Ammon's horn (tissue), 1 donor: ENCODE results near the gene R3HDM4.
A peak's percentile ranks its signal among the peaks of the same experiment; 100 is the strongest.
"Not testable (repeated sequence)": the region's sequence is repeated elsewhere in the genome, so short reads cannot be mapped to it uniquely, and the experiment has no call there.

Experiments
- DNase-seq: peaks from one replicate; pipeline ENCODE4 v3.0.0-alpha.2; 2016; ENCODE audit warnings: low spot score

The R3HDM4 gene

DNA sequence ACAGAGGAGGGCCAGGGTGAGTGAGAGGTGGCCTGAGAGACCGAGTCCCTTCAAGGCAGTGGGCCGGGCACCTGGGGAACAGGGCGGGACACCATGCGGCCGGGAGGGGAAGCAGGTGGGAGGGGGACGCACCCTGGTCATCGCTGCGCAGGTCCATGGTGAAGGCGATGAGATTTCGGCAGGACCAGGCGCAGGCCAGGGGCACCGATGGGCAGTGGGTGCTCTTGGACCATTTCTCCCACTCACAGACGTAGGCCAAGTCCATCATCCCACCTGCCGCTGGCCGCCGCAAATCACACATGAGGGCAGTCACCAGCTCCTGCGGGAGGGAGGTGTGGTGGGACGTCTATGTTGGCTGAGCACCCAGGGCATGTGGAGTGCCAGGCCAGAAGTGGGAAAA, 22.2 kb downstream of the R3HDM4 start:
- no peak for DNase-seq

GRCh38 chr19:889662-890295, 23.2 kb downstream of the R3HDM4 start:
- no peak for DNase-seq

DNA sequence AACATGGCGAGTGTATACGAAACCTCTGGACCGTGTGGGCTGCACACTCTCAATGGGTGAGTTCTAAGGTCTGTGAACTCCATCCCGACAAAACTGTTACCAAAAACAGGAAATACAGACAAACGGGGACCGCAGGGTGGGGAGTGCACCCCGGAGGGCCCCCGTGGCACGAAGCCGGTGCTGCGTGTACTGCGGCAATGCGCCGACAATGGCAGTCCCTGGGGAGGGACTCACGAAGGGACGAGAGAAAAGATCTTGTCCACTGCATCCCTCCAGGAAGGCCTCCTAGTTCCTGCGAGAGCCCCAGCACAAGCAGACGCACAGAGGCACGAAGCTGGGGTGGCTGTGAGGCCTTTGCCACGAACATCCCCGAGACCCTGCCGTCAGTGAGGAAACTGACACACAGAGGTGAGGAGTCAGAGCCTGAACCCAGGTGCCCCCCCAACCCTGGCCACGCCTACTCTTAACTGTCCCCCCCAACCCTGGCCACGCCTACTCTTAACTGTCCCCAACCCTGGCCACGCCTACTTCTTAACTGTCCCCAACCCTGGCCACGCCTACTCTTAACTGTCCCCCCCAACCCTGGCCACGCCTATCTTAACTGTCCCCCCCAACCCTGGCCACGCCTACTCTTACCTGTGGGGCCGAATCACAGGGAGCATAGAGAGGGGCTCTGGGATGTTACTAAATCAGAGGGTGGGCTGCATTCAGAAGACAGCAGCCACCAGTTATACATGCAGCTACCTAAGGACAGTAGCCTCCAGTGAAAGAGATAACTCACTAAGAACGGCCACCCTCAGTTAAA, 24.2 kb downstream of the R3HDM4 start:
- DNase-seq: no peak

DNA sequence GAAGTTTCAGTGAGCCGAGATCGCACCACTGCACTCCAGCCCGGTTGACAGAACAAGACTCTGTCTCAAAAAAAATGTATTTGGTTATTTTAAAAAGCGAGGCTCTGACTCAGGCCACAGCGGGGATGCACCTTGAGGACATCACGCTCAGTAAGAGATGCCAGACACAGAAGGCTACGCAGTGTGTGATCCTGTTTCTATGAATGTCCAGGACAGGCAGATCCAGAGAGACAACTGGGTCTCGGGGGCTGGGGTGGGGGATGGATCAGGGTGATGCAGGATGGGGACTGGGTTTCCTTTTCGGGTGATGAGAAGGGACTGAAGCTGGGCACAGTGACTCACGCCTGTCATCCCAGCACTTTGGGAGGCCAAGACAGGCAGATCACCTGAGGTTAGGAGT, 25.4 kb downstream of the R3HDM4 start:
- no peak for DNase-seq

- no peak for DNase-seq
Measured at GRCh38 chr19:887072-887471, 25.9 kb downstream of the R3HDM4 start.

DNA sequence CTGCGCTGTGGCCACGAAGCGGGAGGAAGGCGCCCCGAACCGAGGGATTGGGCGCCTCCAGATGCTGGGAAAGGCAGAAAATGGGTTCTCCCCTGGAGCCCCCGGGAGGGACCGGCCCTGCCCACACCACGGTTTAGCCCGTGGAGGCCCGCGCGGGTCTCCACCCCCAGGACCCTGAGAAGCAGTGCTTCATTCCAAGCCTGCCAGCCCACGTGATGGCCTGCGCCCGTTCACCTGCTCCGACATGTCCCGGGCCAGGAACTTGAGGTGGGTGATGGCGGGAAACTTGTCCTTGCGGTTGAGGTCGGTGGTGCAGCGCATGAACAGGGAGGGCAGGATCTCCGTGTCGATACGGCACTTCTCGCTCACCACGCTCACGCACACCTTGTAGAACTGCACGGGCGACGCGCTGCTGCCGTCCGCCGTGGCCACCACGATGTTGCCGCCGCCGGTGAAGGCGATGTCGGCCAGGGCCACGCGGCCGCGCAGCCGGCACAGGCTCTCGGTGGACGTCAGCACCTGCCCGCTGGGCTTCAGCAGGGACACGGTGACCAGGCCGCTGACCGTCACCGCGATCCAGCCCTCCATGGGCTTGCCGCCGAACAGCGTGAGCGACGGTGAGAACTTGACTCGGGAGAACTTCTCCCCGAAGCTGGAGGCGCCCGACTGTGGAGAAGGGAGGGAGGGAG, 27.3 kb downstream of the R3HDM4 start:
- DNase-seq: no peak

GRCh38 chr19:884420-885211, 28.4 kb downstream of the R3HDM4 start:
- no peak for DNase-seq

DNA sequence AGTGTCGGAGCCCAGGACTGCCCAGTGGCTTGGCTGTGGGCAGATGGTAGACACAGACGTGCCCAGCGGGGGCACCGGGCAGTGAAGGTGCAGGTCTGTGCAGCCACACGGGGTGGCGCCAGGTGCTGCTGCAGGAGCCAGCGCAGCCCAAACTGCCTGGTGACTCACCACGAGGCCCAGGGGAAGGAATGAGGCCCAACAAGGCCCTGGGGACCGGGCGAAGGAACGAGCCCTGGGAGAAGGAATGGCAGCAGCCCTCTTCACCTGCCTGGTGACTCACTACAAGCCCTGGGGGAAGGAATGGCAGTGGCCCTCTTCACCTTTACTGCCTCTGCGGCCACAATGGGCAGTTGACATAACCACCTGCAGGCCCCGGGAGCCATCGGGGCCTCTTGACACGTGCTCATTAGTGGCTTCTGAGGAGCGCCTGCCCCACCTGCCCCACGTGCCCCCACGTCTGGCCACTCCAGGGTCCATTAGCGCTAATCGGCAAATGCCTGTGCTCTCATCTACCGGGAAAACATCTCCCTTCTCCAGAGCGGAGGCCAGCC, 29.3 kb downstream of the R3HDM4 start:
- DNase-seq: no peak

DNA sequence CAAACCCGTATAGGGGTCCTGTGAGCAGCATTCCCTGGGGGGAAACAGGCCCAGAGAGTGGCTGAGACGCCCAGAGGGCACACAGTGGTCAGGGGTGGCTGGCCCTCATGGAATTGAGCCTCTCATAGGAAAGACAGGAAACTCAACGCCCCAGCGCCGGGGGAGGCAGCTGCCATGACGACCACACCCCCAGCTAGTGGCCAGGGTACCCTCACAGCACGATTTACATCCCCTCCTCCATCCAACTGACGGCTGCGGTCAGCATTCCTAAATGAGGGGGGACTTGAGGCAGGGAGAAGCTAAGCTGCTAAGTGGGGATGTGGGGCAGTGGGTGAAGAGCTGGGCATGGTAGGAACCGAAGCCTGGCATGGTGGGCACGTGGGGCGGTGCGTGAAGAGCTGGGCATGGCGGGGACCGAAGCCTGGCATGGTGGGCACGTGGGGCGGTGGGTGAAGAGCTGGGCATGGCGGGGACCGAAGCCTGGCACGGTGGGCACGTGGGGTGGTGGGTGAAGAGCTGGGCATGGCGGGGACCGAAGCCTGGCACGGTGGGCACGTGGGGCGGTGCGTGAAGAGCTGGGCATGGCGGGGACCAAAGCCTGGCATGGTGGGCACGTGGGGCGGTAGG, 30.0 kb downstream of the R3HDM4 start:
- DNase-seq: no peak

- DNase-seq: no peak
Measured at GRCh38 chr19:881385-882071, 31.5 kb downstream of the R3HDM4 start.

DNA sequence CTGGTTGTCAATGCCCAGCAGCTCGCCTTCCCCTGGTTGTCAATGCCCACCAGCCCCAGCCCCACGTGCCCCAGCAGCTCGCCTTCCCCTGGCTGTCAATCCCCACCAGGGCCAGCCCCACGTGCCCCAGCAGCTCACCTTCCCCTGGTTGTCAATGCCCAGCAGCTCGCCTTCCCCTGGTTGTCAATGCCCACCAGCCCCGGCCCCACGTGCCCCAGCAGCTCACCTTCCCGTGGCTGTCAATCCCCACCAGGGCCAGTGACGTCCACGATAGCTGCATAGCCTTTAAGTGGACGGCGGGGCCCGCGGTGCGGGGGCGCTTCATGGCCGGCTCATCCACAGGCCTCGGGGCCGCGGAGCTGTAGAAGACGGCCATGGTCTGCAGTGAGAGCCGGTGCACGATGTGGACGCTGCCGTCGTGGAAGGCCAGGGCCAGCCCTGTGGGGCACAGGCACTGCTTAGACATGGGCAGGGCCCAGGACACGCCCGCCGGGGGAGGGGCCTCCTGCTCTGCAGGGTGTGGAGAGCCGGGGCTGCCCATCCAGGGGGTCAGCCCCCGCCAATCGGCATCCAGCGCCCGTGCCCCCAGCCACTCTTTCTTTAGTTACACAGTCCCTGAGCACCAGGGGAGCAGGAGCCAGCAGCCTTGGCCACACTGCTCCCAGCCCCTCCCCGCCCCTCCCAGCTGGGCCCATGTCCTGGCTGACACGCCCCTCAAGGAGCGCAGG, 33.1 kb downstream of the R3HDM4 start:
- no peak for DNase-seq

DNA sequence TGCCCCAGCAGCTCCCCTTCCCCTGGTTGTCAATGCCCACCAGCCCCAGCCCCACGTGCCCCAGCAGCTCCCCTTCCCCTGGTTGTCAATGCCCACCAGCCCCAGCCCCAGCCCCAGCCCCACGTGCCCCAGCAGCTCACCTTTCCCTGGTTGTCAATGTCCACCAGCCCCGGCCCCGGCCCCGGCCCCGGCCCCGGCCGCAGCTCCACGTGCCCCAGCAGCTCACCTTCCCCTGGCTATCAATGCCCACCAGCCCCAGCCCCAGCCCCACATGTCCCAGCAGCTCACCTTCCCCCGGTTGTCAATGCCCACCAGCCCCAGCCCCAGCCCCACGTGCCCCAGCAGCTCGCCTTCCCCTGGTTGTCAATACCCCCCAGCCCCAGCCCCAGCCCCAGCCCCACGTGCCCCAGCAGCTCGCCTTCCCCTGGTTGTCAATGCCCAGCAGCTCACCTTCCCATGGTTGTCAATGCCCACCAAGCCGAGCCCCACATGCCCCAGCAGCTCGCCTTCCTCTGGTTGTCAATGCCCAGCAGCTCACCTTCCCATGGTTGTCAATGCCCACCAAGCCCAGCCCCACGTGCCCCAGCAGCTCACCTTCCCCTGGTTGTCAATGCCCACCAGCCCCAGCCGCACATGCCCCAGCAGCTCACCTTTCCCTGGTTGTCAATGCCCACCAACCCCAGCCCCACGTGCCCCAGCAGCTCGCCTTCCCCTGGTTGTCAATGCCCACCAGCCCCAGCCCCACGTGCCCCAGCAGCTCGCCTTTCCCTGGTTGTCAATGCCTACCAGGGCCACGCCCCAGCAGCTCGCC, 34.1 kb downstream of the R3HDM4 start:
- peak; percentile 38 for DNase-seq

DNA sequence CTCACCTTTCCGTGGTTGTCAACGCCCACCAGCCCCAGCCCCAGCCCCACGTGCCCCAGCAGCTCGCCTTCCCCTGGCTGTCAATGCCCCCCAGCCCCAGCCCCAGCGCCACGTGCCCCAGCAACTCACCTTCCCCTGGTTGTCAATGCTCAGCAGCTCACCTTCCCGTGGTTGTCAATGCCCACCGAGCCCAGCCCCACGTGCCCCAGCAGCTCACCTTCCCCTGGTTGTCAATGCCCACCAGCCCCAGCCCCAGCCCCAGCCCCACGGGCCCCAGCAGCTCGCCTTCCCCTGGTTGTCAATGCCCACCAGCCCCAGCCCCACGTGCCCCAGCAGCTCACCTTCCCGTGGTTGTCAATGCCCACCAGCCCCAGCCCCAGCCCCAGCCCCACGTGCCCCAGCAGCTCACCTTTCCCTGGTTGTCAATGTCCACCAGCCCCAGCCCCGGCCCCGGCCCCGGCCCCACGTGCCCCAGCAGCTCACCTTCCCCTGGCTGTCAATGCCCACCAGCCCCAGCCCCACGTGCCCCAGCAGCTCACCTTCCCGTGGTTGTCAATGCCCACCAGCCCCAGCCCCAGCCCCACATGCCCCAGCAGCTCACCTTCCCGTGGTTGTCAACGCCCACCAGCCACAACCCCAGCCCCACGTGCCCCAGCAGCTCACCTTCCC, 34.9 kb downstream of the R3HDM4 start:
- DNase-seq: not testable (repeated sequence)

GRCh38 chr19:876780-877314, 36.2 kb downstream of the R3HDM4 start:
- no peak for DNase-seq

DNA sequence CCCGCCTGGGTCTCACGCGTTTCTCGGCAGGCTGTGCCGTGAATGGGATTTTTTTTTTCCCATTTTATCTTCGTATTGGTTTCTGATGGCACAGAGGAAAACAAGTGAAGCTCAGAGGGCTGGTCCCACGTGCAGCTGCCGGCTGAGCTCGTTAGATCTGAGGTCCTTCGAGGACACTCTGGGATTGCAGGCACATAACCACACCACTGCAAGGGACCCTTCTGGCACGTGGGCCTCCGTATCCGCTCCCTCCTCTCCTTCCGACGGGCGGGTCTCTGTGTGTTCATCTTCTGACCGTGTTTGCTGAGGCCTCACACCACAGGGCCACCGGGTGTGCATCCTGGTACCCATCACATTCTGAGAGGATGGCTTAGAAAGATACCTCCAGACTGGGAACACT, 36.9 kb downstream of the R3HDM4 start:
- DNase-seq: no peak

DNA sequence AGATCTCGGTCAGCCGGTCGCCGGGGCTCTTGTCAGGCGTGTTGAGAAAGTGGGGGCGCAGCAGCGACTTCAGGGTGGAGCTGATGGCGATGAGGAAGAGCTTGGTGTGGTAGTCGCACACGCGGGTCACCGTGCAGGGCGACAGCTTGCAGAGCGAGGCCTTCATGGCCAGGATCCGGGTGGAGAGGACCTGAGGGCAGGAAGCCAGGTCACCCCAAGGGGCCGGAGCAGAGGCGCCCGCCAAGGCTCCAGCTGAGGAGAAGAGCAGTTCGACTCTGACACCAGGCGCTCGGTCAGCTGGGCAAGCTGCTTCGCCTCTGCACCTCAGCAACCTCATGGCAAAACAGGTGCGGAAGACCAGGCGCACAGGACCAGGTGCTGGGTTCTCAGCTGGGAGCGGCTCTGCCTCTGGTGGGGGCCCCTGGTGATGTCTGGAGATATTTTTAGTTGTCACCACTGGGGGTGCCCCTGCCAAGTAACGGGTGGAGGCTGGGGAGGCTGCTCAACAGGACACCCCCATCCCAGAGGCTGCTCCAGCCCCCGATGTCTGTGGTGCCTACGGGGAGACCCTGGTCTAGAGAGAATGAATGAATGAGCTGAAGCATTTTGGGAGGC, 37.6 kb downstream of the R3HDM4 start:
- DNase-seq: no peak

DNA sequence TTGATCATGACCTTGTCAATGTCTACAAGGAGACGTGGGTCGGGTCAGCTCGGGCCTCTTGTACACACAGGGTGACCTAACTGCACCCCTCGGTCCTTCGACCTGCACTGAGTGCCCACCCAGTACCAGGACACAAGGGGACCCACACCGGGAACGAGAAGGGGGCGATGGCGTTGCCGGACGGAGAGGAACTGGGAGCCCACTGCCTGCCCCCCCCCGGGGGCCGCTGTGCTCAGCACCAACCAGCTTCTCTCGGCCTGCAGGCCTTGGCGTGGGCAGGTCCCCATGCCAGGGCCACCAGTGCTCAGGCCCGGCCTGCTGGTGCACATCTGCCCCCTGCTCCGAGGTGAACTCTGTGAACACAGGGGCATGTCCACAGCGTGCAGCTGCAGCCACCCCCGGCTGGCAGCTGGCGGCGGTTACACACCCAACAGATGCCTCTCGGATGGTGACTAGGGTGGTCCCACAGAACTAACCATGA, 39.4 kb downstream of the R3HDM4 start:
- DNase-seq: no peak

DNA sequence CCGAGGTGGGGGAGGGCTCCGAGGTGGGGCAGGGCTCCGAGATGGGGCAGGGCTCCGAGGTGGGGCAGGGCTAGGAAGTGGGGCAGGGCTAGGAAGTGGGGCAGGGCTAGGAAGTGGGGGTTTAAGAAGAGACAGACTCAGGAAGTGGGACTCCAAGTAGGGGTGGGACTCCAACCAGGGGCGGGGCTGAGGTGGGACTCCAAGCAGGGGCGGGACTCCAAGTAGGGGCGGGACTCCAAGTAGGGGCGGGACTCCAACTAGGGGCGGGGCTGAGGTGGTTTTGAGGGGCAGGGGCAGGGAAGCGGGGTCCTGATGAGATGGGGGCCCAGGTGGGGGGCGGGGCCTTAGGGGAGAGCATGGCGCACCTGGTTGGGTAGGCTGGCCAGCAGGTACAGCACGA, 39.9 kb downstream of the R3HDM4 start:
- DNase-seq: no peak
